Stomach (tissue), 9 donors: ENCODE measurements around the gene MAB21L4. TPM values are rescaled to one million over a fixed set of nuclear protein-coding genes. Genes with fewer than 3 reads are reported as not detected.

ENCODE experiments used
- DNase-seq, 2 donors: peaks; one replicate each; pipeline versions ENCODE4 v3.0.0 to v3.0.0-alpha.2; 2013 to 2019
- H3K27ac ChIP-seq, 5 donors: fragments of 200-600 bp in 4 of 5; sonication (generic) in 4 of 5; one replicate each; pipeline ENCODE4 v1.5.1; 2013 to 2019; ENCODE audit warnings: mild to moderate bottlenecking in 1 of 5, moderate library complexity in 1 of 5
- H3K27me3 ChIP-seq, 3 donors: fragments of 200-600 bp; sonication (generic); one replicate each; pipeline ENCODE4 v1.5.1; 2017 to 2019; ENCODE audit warnings: mixed run types in 1 of 3
- H3K36me3 ChIP-seq, 4 donors: fragments of 200-600 bp; sonication (generic); 1 replicate in 3 of 4; 2 replicates in 1 of 4; pipeline ENCODE4 v1.5.1; 2016 to 2019
- H3K4me1 ChIP-seq, 4 donors: fragments of 200-600 bp; sonication (generic); one replicate each; pipeline ENCODE4 v1.5.1; 2016 to 2019
- H3K4me3 ChIP-seq, 4 donors: fragments of 200-600 bp; sonication (generic) in 3 of 4; one replicate each; pipeline ENCODE4 v1.5.1; 2016 to 2019; ENCODE audit warnings: mild to moderate bottlenecking in 1 of 4
- H3K9me3 ChIP-seq, 4 donors: fragments of 200-600 bp; sonication (generic); one replicate each; pipeline ENCODE4 v1.5.1; 2016 to 2019
- EP300 ChIP-seq: sonication (generic); formaldehyde crosslinking; IDR thresholded peaks from one replicate; pipeline ENCODE4 v1.6.1; 2017; ENCODE audit warnings: antibody characterized with exemption
- POLR2A ChIP-seq, 4 donors: fragments of 450-650 bp; IDR thresholded peaks; one replicate each; pipeline ENCODE4 v1.6.1; 2016; ENCODE audit warnings: antibody characterized with exemption in 4 of 4, control low read depth in 2 of 4, mild to moderate bottlenecking in 1 of 4, moderate library complexity in 1 of 4
- POLR2AphosphoS5 ChIP-seq, 3 donors: sonication (generic); formaldehyde crosslinking; IDR thresholded peaks; one replicate each; pipeline ENCODE4 v1.6.1; 2016; ENCODE audit warnings: antibody characterized with exemption in 3 of 3
- WGBS, 5 donors: extraction: QIAGEN DNeasy Blood & Tissue Kit in 3 of 5; methylation state at CpG; one replicate each; pipeline versions ENCODE4 v1.1.5 to v1.1.7; 2013 to 2018; 5-methylcytosine and 5-hydroxymethylcytosine counted together
- intact Hi-C: fragments of 100-400 bp; cut with DNase I; formaldehyde crosslinking; loops from one replicate; pipeline ENCODE4 v1.15.1; 2023; ENCODE audit warnings: low total_unique reads
- polyA plus RNA-seq, 3 donors: library from polyadenylated mRNA; stranded (reverse); fragments of 200-250 nt; gene quantifications; one replicate each; pipeline ENCODE4 v1.2.3, GENCODE V29; 2013
- total RNA-seq, 5 donors: library from RNA; depleted of rRNA; stranded (reverse); fragments of >200 nt; gene quantifications; one replicate each; pipeline versions ENCODE4 v1.1.0 to v1.2.3, GENCODE V29; 2014 to 2016
- TF ChIP-seq, protein P1 (sequence below), 7 experiments: fragments of 450-650 bp in 4 of 7; fragments of 200-600 bp in 3 of 7; sonication (generic) in 3 of 7; IDR thresholded peaks; one replicate each; pipeline ENCODE4 v1.5.1; 2016 to 2019; ENCODE audit warnings: antibody characterized with exemption in 7 of 7, control low read depth in 2 of 7, mild to moderate bottlenecking in 1 of 7
- donor health status: healthy with polysubstance abuse.
- donor health status: Bipolar disorder and iron deficiency.
- donor health status: healthy.

MAB21L4 gene
- total and polyA plus RNA-seq, 8 donors = 0.45 to 48.9 (median 5.4) TPM; not detected in 2

DNA sequence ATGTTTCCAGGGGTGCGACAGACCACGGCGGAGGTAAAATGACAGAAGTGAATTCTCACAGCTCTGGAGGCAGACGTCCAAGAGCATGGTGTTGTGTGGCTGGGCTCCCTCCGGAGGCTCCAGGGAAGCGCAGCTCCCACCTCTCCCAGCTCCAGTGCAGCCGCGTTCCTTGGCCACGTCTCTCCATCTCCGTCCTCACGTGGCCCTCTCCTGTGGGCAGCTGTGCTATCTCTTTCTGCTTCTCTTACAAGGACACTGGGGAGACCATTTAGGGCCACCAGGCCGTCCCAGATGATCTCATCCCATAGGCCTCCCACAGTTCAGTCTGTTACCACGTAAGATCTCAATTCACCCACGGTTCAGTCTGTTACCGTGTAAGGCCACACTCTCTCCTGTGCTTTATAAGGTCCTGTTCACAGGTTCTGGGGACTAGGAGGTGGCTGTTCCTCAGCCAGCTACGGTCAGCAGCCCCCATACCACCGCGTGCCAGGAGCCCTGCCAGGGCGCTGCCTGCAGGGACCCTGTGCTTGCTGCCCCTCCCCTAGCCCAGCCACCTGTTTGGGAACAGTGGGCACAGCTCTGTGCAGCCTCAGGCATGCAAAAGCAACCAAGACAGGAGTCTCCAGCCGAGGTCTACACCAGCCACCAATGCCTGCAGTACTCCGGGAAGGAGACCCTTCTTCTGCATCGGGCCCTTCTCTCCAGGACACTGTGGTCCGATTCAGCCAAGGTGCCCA, 2.9 kb upstream of the MAB21L4 start:
- peak overlapping the region; percentile 35 to 59 (median 45) for H3K27ac ChIP-seq
- intact Hi-C loops = no loop called here
- no peak for TF ChIP-seq POLR2A (IDR thresholded peaks at IDR 0.05)
- TF ChIP-seq, protein P1, sequence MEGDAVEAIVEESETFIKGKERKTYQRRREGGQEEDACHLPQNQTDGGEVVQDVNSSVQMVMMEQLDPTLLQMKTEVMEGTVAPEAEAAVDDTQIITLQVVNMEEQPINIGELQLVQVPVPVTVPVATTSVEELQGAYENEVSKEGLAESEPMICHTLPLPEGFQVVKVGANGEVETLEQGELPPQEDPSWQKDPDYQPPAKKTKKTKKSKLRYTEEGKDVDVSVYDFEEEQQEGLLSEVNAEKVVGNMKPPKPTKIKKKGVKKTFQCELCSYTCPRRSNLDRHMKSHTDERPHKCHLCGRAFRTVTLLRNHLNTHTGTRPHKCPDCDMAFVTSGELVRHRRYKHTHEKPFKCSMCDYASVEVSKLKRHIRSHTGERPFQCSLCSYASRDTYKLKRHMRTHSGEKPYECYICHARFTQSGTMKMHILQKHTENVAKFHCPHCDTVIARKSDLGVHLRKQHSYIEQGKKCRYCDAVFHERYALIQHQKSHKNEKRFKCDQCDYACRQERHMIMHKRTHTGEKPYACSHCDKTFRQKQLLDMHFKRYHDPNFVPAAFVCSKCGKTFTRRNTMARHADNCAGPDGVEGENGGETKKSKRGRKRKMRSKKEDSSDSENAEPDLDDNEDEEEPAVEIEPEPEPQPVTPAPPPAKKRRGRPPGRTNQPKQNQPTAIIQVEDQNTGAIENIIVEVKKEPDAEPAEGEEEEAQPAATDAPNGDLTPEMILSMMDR (IDR thresholded peaks at IDR 0.05) = no peak
- no peak for TF ChIP-seq EP300
- TF ChIP-seq POLR2AphosphoS5 (IDR thresholded peaks at IDR 0.05) = no peak
- WGBS, 5 donors = 72 to 83% (median 80%) methylated on average over 21 to 23 of the region's 23 CpGs
- no peaks in the 10 kb centered on the region for H3K36me3 ChIP-seq
- H3K4me3 ChIP-seq = no peak overlapping the region
- H3K9me3 ChIP-seq = no peaks in the 10 kb centered on the region
- peaks cover 0 to 12% (median 0%) of the 10 kb centered on the region in 3 donors for H3K27me3 ChIP-seq
- peaks cover 0 to 33% (median 13%) of the 10 kb centered on the region in 4 donors for H3K4me1 ChIP-seq
- no peak for DNase-seq

DNA sequence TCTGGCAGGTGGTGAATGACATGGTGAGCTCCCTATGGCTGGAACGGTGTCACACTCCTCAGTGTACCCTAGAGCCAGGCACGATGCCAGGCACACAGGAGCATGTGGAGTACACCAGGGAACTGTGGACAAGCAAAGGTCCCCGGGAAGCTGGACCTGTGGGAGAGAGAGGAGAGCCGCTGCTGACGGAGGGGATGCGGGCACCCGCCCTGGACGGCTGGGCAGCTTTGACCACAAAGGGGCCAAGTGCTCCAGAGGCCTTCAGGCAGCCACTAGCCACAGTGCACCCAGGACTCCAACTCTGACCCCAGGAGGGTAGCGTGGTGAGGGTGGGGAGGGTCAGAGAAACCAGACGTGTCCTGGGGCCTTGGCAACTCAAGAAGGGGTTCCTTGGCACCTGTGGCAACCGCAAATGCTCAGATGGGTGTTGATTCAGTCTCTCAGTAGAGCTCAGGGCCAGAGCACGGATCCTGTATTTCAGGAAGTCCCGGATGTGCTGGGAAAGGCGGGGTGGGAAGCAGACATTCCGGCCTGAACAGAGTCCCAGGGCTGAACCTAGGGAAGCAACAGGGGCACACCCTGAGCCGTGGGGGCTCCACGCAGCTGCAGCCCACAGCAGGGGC, 2.3 kb upstream of the MAB21L4 start:
- H3K27ac ChIP-seq = peak overlapping the region; percentile 35 to 59 (median 45)
- intact Hi-C loops = no loop called here
- peaks cover 0 to 35% (median 20%) of the 10 kb centered on the region in 4 donors for H3K4me1 ChIP-seq
- WGBS, 5 donors = 36 to 64% (median 41%) methylated on average over 14 to 17 of the region's 17 CpGs
- H3K9me3 ChIP-seq = no peaks in the 10 kb centered on the region
- H3K36me3 ChIP-seq = no peaks in the 10 kb centered on the region
- H3K4me3 ChIP-seq = no peak overlapping the region
- peak; percentile 51 to 80 for DNase-seq
- no peak for TF ChIP-seq POLR2A (IDR thresholded peaks at IDR 0.05)
- TF ChIP-seq EP300 = no peak
- TF ChIP-seq, protein P1 (IDR thresholded peaks at IDR 0.05) = no peak
- no peak for TF ChIP-seq POLR2AphosphoS5 (IDR thresholded peaks at IDR 0.05)
- peaks cover 0 to 12% (median 0%) of the 10 kb centered on the region in 3 donors for H3K27me3 ChIP-seq

DNA sequence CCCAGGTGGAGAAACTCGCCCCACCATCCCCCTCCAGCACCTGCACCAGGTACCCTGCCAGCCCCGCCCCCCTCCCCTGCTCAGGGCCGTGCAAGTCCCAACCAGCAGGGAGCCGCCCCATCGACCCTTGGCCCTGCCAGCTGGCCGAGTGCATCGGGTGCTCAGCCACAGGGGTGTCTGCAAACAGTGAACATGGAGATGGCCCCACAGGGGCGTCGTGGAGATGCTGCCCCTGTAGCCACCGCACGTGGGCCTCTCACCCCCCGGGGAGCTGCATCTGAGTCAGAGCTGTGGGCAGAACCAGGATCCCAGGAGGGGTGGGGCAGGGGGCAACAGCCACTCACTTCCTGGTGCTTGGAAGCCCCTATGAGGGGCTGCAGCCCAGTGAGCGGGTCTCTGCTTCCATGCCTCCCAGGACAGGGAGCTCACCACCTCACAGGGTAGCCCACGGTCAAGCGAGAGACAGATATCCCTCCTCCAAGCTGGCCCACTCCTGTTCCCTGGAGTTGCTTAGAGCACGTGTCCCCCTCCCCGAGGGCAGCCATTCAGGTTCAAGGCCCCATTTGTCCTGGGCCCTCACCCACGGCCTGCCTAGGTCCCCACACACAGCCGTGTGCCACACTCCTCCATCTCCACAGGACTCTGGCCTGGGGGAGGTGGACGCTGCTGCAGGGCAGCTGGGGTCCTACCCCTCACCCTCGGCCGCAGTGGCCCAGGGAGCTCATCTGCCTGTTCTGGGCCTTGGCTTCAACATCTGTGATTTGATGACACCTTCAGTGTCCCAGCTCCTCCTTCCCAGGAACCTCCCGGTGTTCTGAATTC, 1.1 kb upstream of the MAB21L4 start:
- peak overlapping the region in 4 of 5 donors; percentile 45 to 59 (median 53) for H3K27ac ChIP-seq
- H3K27me3 ChIP-seq = peaks cover 0 to 12% (median 0%) of the 10 kb centered on the region in 3 donors
- peak; percentile 78 to 82 for DNase-seq
- H3K9me3 ChIP-seq = no peaks in the 10 kb centered on the region
- peaks cover 0 to 38% (median 22%) of the 10 kb centered on the region in 4 donors for H3K4me1 ChIP-seq
- intact Hi-C loops = no loop called here
- WGBS, 5 donors = 51 to 78% (median 61%) methylated on average over 10 to 23 of the region's 23 CpGs
- TF ChIP-seq, protein P1 (IDR thresholded peaks at IDR 0.05) = no peak
- no peak for TF ChIP-seq POLR2AphosphoS5 (IDR thresholded peaks at IDR 0.05)
- TF ChIP-seq POLR2A (IDR thresholded peaks at IDR 0.05) = no peak
- no peak for TF ChIP-seq EP300
- H3K4me3 ChIP-seq = peak overlapping the region in 1 of 4 donors; percentile 26
- H3K36me3 ChIP-seq = no peaks in the 10 kb centered on the region

DNA sequence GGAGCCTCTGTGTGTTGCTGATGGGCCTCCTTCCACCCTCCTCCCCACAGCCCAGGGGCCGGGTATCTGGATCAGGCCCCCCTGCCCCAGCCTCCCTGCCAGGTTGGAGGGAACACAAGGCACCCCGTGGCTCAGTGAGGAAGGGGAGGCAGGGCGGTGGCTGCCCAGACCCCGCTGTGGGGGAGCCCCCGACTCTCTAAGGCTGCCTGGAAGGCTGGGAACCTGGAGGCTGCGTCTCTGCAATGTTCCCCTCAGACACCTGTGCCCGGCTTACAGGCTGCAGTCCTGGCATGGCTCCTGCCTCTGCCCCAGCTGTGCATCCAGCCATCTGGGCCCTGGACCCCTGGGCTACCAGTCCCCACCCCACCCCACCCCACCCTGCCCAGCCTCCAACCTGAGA, 438 bp upstream of the MAB21L4 start:
- intact Hi-C loops = no loop called here
- 35 to 53% (median 43%) methylated on average over 6 to 7 of the region's 7 CpGs; no CpG with 5 or more reads in 1 of the 5 donors for WGBS, 5 donors
- DNase-seq = no peak
- Histone ChIP-seq H3K36me3 (no peaks in the 10 kb centered on the region), H3K4me3 (peak overlapping the region in 3 of 4 donors; percentile 7 to 26 (median 15)), H3K9me3 (no peaks in the 10 kb centered on the region), H3K27me3 (peaks cover 0 to 12% (median 0%) of the 10 kb centered on the region in 3 donors), H3K27ac (peak overlapping the region in 3 of 5 donors; percentile 46 to 55 (median 55)), H3K4me1 (peaks cover 0 to 38% (median 22%) of the 10 kb centered on the region in 4 donors)
- no peak for TF ChIP-seq POLR2AphosphoS5 (IDR thresholded peaks at IDR 0.05)
- TF ChIP-seq POLR2A (IDR thresholded peaks at IDR 0.05) = no peak
- TF ChIP-seq, protein P1 (IDR thresholded peaks at IDR 0.05) = no peak
- TF ChIP-seq EP300 = no peak
